HCT116 (cell line): Measurements from ENCODE around the gene PHF21A. TPM values are rescaled to one million over a fixed set of nuclear protein-coding genes. Genes with fewer than 3 reads are reported as not detected.

ENCODE experiments used
- ATAC-seq: fragments of 200-7000 bp; cut with Tn5 transposase; 2 replicates; pipeline ENCODE4 v1.9.1; 2020; ENCODE audit warnings: mild to moderate bottlenecking, moderate library complexity
- BruUV-seq: library from RNA; stranded (reverse); fragments of 400-500 nt; replicated peaks from 2 replicates; lab custom pipeline; 2021; lab: Mats Ljungman, UMichigan
- CTCF ChIA-PET: fragments of 300-600 bp; sonication (Branson Sonifier 250); formaldehyde crosslinking; loops from one replicate; lab custom pipeline; 2021; ENCODE audit warnings: antibody characterized with exemption; lab: Charles Lee
- POLR2A ChIA-PET: fragments of 300-600, 350-600 bp; sonication (Branson Sonifier 250); formaldehyde crosslinking; loops from one replicate; lab custom pipeline; 2021; ENCODE audit warnings: antibody characterized with exemption; lab: Charles Lee
- RAD21 ChIA-PET, 2 experiments: fragments of 300-600 bp; sonication (Branson Sonifier 250); formaldehyde crosslinking; loops; one replicate each; lab custom pipeline; 2023; ENCODE audit warnings: low total read pairs in 2 of 2; ENCODE audit not compliant: uncharacterized antibody in 2 of 2, unreplicated experiment in 2 of 2, low non-redundant PET in 1 of 2; lab: Charles Lee
- DNase-seq: peaks from one replicate; pipeline ENCODE4 v3.0.0-alpha.2; 2010; ENCODE audit warnings: low read depth, low spot score
- H2AFZ ChIP-seq: fragments of 200-600 bp; shearing (Covaris generic), sonication (generic); 2 replicates; pipeline ENCODE4 v1.6.1; 2017; ENCODE audit warnings: low read depth, mixed run types, mixed read lengths, antibody characterized with exemption, low read length; ENCODE audit not compliant: poor library complexity, severe bottlenecking
- H3K27ac ChIP-seq: 2 replicates; pipeline ENCODE4 v1.5.1; 2012; ENCODE audit warnings: low read depth, low read length
- H3K27me3 ChIP-seq: fragments of 200-600 bp; sonication (generic); 2 replicates; pipeline ENCODE4 v1.6.1; 2016; ENCODE audit warnings: mixed run types, low read length, mixed read lengths; ENCODE audit not compliant: insufficient read depth
- H3K36me3 ChIP-seq, 2 experiments: fragments of 200-500 bp in 1 of 2; fragments of 200-600 bp in 1 of 2; sonication (Bioruptor generic) in 1 of 2; sonication (generic) in 1 of 2; 2 replicates each; pipeline versions ENCODE4 v1.5.1 to v1.6.1; 2014 to 2016; ENCODE audit warnings: low read length in 2 of 2, inconsistent platforms in 1 of 2, mixed read lengths in 1 of 2, mixed run types in 1 of 2; ENCODE audit not compliant: insufficient read depth in 2 of 2, control insufficient read depth in 1 of 2
- H3K4me1 ChIP-seq, 2 experiments: fragments of 200-600 bp in 1 of 2; sonication (generic) in 1 of 2; 2 replicates each; pipeline versions ENCODE4 v1.5.1 to v1.6.1; 2012 to 2017; ENCODE audit warnings: low read length in 2 of 2, inconsistent platforms in 1 of 2, mild to moderate bottlenecking in 1 of 2, mixed read lengths in 1 of 2, mixed run types in 1 of 2, moderate library complexity in 1 of 2; ENCODE audit not compliant: insufficient read depth in 2 of 2, control insufficient read depth in 1 of 2
- H3K4me2 ChIP-seq: fragments of 200-600 bp; sonication (generic); 2 replicates; pipeline ENCODE4 v1.6.1; 2017; ENCODE audit warnings: mixed run types, low read length, mixed read lengths
- H3K4me3 ChIP-seq, 2 experiments: fragments of 200-600 bp in 1 of 2; sonication (generic) in 1 of 2; replicated peaks in 1 of 2; 2 replicates each; pipeline ENCODE4 v1.5.1; 2011 to 2016; ENCODE audit warnings: low read length in 2 of 2, control low read depth in 1 of 2, low read depth in 1 of 2, mild to moderate bottlenecking in 1 of 2, mixed read lengths in 1 of 2, mixed run types in 1 of 2
- H3K79me2 ChIP-seq: fragments of 200-600 bp; sonication (generic); 2 replicates; pipeline ENCODE4 v1.6.1; 2017; ENCODE audit warnings: mild to moderate bottlenecking, mixed run types, low read length, moderate library complexity, mixed read lengths; ENCODE audit not compliant: insufficient read depth
- H3K9ac ChIP-seq: fragments of 200-600 bp; sonication (generic); 2 replicates; pipeline ENCODE4 v1.6.1; 2016; ENCODE audit warnings: low read length, mixed read lengths
- H3K9me2 ChIP-seq: fragments of 200-600 bp; sonication (generic), shearing (Covaris generic); 2 replicates; pipeline ENCODE4 v1.6.1; 2017; ENCODE audit warnings: mixed run types, mild to moderate bottlenecking, moderate library complexity; ENCODE audit not compliant: insufficient read depth
- H3K9me3 ChIP-seq, 2 experiments: fragments of 200-500 bp in 1 of 2; fragments of 200-600 bp in 1 of 2; sonication (Bioruptor generic) in 1 of 2; sonication (generic) in 1 of 2; 2 replicates each; pipeline ENCODE4 v1.6.1; 2014 to 2017; ENCODE audit warnings: low read length in 2 of 2, mixed read lengths in 2 of 2, inconsistent platforms in 1 of 2, low read depth in 1 of 2, mild to moderate bottlenecking in 1 of 2, mixed run types in 1 of 2, moderate library complexity in 1 of 2; ENCODE audit not compliant: control insufficient read depth in 1 of 2, insufficient read depth in 1 of 2
- H4K20me1 ChIP-seq: fragments of 200-600 bp; sonication (generic), shearing (Covaris generic); 2 replicates; pipeline ENCODE4 v1.6.1; 2017; ENCODE audit warnings: mixed run types, mild to moderate bottlenecking, moderate library complexity; ENCODE audit not compliant: insufficient read depth
- CBX3 ChIP-seq: IDR thresholded peaks from 2 replicates; pipeline ENCODE4 v1.6.1; 2012; ENCODE audit warnings: low read depth
- CEBPB ChIP-seq: IDR thresholded peaks from 2 replicates; pipeline ENCODE4 v1.6.1; 2012; ENCODE audit warnings: low read depth
- CTCF ChIP-seq, 3 experiments: fragments of 200-600 bp in 1 of 3; sonication (generic) in 1 of 3; IDR thresholded peaks in 2 of 3; conservative IDR thresholded peaks in 1 of 3; 2 replicates each; pipeline ENCODE4 v1.5.1; 2012 to 2017; ENCODE audit warnings: low read depth in 2 of 3, low read length in 2 of 3, antibody characterized with exemption in 1 of 3, borderline replicate concordance in 1 of 3, control low read depth in 1 of 3, mild to moderate bottlenecking in 1 of 3, mixed read lengths in 1 of 3, mixed run types in 1 of 3, moderate library complexity in 1 of 3; ENCODE audit not compliant: insufficient read depth in 1 of 3
- EGR1 ChIP-seq: IDR thresholded peaks from 2 replicates; pipeline ENCODE4 v1.6.1; 2012; ENCODE audit warnings: low read depth
- ELF1 ChIP-seq: IDR thresholded peaks from 2 replicates; pipeline ENCODE4 v1.6.1; 2012; ENCODE audit warnings: low read depth, borderline replicate concordance
- FOSL1 ChIP-seq: IDR thresholded peaks from 2 replicates; pipeline ENCODE4 v1.6.1; 2012; ENCODE audit warnings: low read depth
- JUND ChIP-seq: IDR thresholded peaks from 2 replicates; pipeline ENCODE4 v1.6.1; 2012
- MAX ChIP-seq: IDR thresholded peaks from 2 replicates; pipeline ENCODE4 v1.6.1; 2012
- POLR2AphosphoS5 ChIP-seq: IDR thresholded peaks from 2 replicates; pipeline ENCODE4 v1.6.1; 2011; ENCODE audit warnings: mild to moderate bottlenecking, low read depth, low read length, moderate library complexity
- RAD21 ChIP-seq: IDR thresholded peaks from 2 replicates; pipeline ENCODE4 v1.6.1; 2012; ENCODE audit warnings: low read depth, mild to moderate bottlenecking
- REST ChIP-seq: IDR thresholded peaks from 2 replicates; pipeline ENCODE4 v1.6.1; 2012; ENCODE audit warnings: low read depth
- SIN3A ChIP-seq: IDR thresholded peaks from 2 replicates; pipeline ENCODE4 v1.6.1; 2012; ENCODE audit warnings: low read depth
- SP1 ChIP-seq: IDR thresholded peaks from 2 replicates; pipeline ENCODE4 v1.6.1; 2012; ENCODE audit warnings: low read depth
- TCF7L2 ChIP-seq: IDR thresholded peaks from 2 replicates; pipeline ENCODE4 v1.7.0; 2011; ENCODE audit warnings: borderline replicate concordance, inconsistent platforms; ENCODE audit not compliant: insufficient read depth, insufficient read length; ENCODE audit errors: extremely low read depth
- YY1 ChIP-seq: IDR thresholded peaks from 2 replicates; pipeline ENCODE4 v1.6.1; 2011; ENCODE audit warnings: low read length, low read depth, moderate library complexity, mild to moderate bottlenecking; ENCODE audit not compliant: insufficient replicate concordance; ENCODE audit errors: extremely low read depth
- ZBTB33 ChIP-seq: IDR thresholded peaks from 2 replicates; pipeline ENCODE4 v1.6.1; 2011; ENCODE audit warnings: mild to moderate bottlenecking, low read length, moderate library complexity; ENCODE audit not compliant: insufficient replicate concordance; ENCODE audit errors: extremely low read depth
- ZFX ChIP-seq: fragments of 450-650 bp; IDR thresholded peaks from 2 replicates; pipeline ENCODE4 v1.6.1; 2017
- ZNF274 ChIP-seq: fragments of 200-500 bp; sonication (Bioruptor generic); IDR thresholded peaks from 2 replicates; pipeline ENCODE4 v1.6.1; 2014; ENCODE audit warnings: mild to moderate bottlenecking, low read depth, low read length, inconsistent platforms
- intact Hi-C: fragments of 100-400 bp; cut with micrococcal nuclease; formaldehyde crosslinking; loops from 2 replicates; pipeline ENCODE4 v1.10.0; 2022
- total RNA-seq: library from RNA; stranded (reverse); gene quantifications from one replicate; pipeline ENCODE4 v1.2.1, GENCODE V29; 2021; ENCODE audit not compliant: unreplicated experiment

The PHF21A gene
- total RNA-seq, 1 experiment from 2014 or later, result 27.0 TPM

- Histone ChIP-seq H3K36me3 (no peaks in the 10 kb centered on the region), H3K4me2 (no peak overlapping the region), H4K20me1 (no peaks in the 10 kb centered on the region), H3K9me3 (no peaks in the 10 kb centered on the region), H3K9ac (no peak overlapping the region)
- ATAC-seq (no peak), DNase-seq (no peak)
- RAD21 ChIA-PET, result no interaction called here
- no TSS peak for BruUV-seq
- TF ChIP-seq FOSL1 (no peak), ZFX (no peak), YY1 (no peak), ZNF274 (no peak), RAD21 (no peak), CTCF (IDR thresholded peaks at IDR 0.05 in 2 of 3, conservative IDR thresholded peaks at IDR 0.05 in 1 of 3; ENCODE audit: borderline replicate concordance in 1 of 3, insufficient read depth in 1 of 3, low read depth in 2 of 3, low read length in 2 of 3) (no peak), ZBTB33 (no peak), MAX (no peak), CBX3 (no peak), TCF7L2 (no peak), CEBPB (no peak), POLR2AphosphoS5 (no peak), SP1 (no peak), EGR1 (no peak), JUND (no peak), REST (no peak), ELF1 (no peak), SIN3A (no peak)
- TF ChIP-seq, all 23 proteins: peak for 0
- no peak overlapping the region for H3K27ac ChIP-seq
- peaks cover 0 to under 1% of the 10 kb centered on the region in 2 experiments; a peak in 1 of 4 replicates for H3K4me1 ChIP-seq
- ChIA-PET POLR2A (no interaction called here), CTCF (no interaction called here)
- no peaks in the 10 kb centered on the region for H3K27me3 ChIP-seq
- no peaks in the 10 kb centered on the region for H3K9me2 ChIP-seq
- H2AFZ ChIP-seq, result no peak overlapping the region
- intact Hi-C loops, result no loop called here
- H3K4me3 ChIP-seq, result no peak overlapping the region
- no peaks in the 10 kb centered on the region for H3K79me2 ChIP-seq
Observed at GRCh38 chr11:46170797-46171196, 49.5 kb upstream of the PHF21A start.
